ENCODE measurements around the gene ZNF581. TPM values are rescaled to one million over a fixed set of nuclear protein-coding genes. Genes with fewer than 3 reads are reported as not detected.

Gene ZNF581
- polyA plus RNA-seq, 1 donor from 2014 or later = 15.3 TPM

- Histone ChIP-seq H3F3A (ENCODE audit: insufficient read depth, low read length, poor library complexity, severe bottlenecking) (no peaks in the 10 kb centered on the region), H4K20me1 (ENCODE audit: insufficient read depth) (no peaks in the 10 kb centered on the region), H3K4me2 (ENCODE audit: low read length) (no peak overlapping the region), H3K9ac (ENCODE audit: low read length) (no peak overlapping the region), H3K4me3 (ENCODE audit: low read length) (no peak overlapping the region), H3K36me3 (ENCODE audit: insufficient read depth, low read length) (no peaks in the 10 kb centered on the region), H3K79me2 (replicated peaks; ENCODE audit: insufficient read depth, low read length) (peaks cover 8% of the 10 kb centered on the region), H3K27ac (ENCODE audit: low read length) (no peak overlapping the region), H3K9me2 (ENCODE audit: insufficient read depth, low read length) (no peaks in the 10 kb centered on the region), H2AFZ (ENCODE audit: low read depth, low read length) (no peak overlapping the region), H3K27me3 (ENCODE audit: insufficient read depth, low read depth, low read length) (no peaks in the 10 kb centered on the region), H3K9me3 (ENCODE audit: low read length) (no peaks in the 10 kb centered on the region)
- TF ChIP-seq REST (IDR thresholded peaks at IDR 0.05; ENCODE audit: borderline replicate concordance) = no peak
- no peak for TF ChIP-seq RAD21 (conservative IDR thresholded peaks at IDR 0.05)
- TF ChIP-seq EZH2 (IDR thresholded peaks at IDR 0.05; ENCODE audit: borderline replicate concordance, insufficient read depth, low read length, poor library complexity, severe bottlenecking) = no peak
- TF ChIP-seq EP300 (conservative IDR thresholded peaks at IDR 0.05; ENCODE audit: poor library complexity, severe bottlenecking) = no peak
- TF ChIP-seq TAF1 (IDR thresholded peaks at IDR 0.05; ENCODE audit: low read depth) = no peak
- TF ChIP-seq SMC3 (conservative IDR thresholded peaks at IDR 0.05; ENCODE audit: poor library complexity) = no peak
- no peak for TF ChIP-seq CTCF (IDR thresholded peaks at IDR 0.05; ENCODE audit: poor library complexity, severe bottlenecking)
- no peak for TF ChIP-seq POLR2AphosphoS5 (IDR thresholded peaks at IDR 0.05)
- no peak for TF ChIP-seq MXI1 (conservative IDR thresholded peaks at IDR 0.05; ENCODE audit: poor library complexity, severe bottlenecking)
These were observed 6.7 kb downstream of the ZNF581 start for GRCh38 chr19:55650126-55650557.

GRCh38 chr19:55650602-55651230, 7.3 kb downstream of the ZNF581 start:
- Histone ChIP-seq H3K36me3 (ENCODE audit: insufficient read depth, low read length) (no peaks in the 10 kb centered on the region), H2AFZ (ENCODE audit: low read depth, low read length) (no peak overlapping the region), H3K4me2 (ENCODE audit: low read length) (no peak overlapping the region), H3K4me3 (ENCODE audit: low read length) (no peak overlapping the region), H3K9me2 (ENCODE audit: insufficient read depth, low read length) (no peaks in the 10 kb centered on the region), H3K27me3 (ENCODE audit: insufficient read depth, low read depth, low read length) (no peaks in the 10 kb centered on the region), H3K9ac (ENCODE audit: low read length) (no peak overlapping the region), H3K9me3 (ENCODE audit: low read length) (no peaks in the 10 kb centered on the region), H3K27ac (ENCODE audit: low read length) (no peak overlapping the region), H3K79me2 (replicated peaks; ENCODE audit: insufficient read depth, low read length) (peaks cover 11% of the 10 kb centered on the region), H3F3A (ENCODE audit: insufficient read depth, low read length, poor library complexity, severe bottlenecking) (no peaks in the 10 kb centered on the region), H4K20me1 (ENCODE audit: insufficient read depth) (peaks cover 2% of the 10 kb centered on the region)
- no peak for TF ChIP-seq TAF1 (IDR thresholded peaks at IDR 0.05; ENCODE audit: low read depth)
- TF ChIP-seq CTCF (IDR thresholded peaks at IDR 0.05; ENCODE audit: poor library complexity, severe bottlenecking) = no peak
- TF ChIP-seq RAD21 (conservative IDR thresholded peaks at IDR 0.05) = no peak
- no peak for TF ChIP-seq EZH2 (IDR thresholded peaks at IDR 0.05; ENCODE audit: borderline replicate concordance, insufficient read depth, low read length, poor library complexity, severe bottlenecking)
- no peak for TF ChIP-seq REST (IDR thresholded peaks at IDR 0.05; ENCODE audit: borderline replicate concordance)
- TF ChIP-seq POLR2AphosphoS5 (IDR thresholded peaks at IDR 0.05) = no peak
- TF ChIP-seq SMC3 (conservative IDR thresholded peaks at IDR 0.05; ENCODE audit: poor library complexity) = no peak
- TF ChIP-seq MXI1 (conservative IDR thresholded peaks at IDR 0.05; ENCODE audit: poor library complexity, severe bottlenecking) = no peak
- TF ChIP-seq EP300 (conservative IDR thresholded peaks at IDR 0.05; ENCODE audit: poor library complexity, severe bottlenecking) = no peak
